WTC11 (cell line): ENCODE data around the gene UTF1. TPM values are rescaled to one million over a fixed set of nuclear protein-coding genes. Genes with fewer than 3 reads are reported as not detected.

Source experiments
- ATAC-seq: fragments of 200-7000 bp; cut with Tn5 transposase; 2 replicates; pipeline ENCODE4 v1.10.0; 2021; ENCODE audit warnings: mild to moderate bottlenecking, moderate library complexity
- CTCF ChIA-PET: fragments of 300-600 bp; sonication (Branson Sonifier 250); formaldehyde crosslinking; loops from one replicate; lab custom pipeline; 2021; ENCODE audit warnings: antibody characterized with exemption; lab: Charles Lee
- POLR2A ChIA-PET: fragments of 350-600 bp; sonication (Branson Sonifier 250); formaldehyde crosslinking; loops from one replicate; lab custom pipeline; 2021; ENCODE audit warnings: antibody characterized with exemption; lab: Charles Lee
- DNase-seq: peaks from one replicate; pipeline ENCODE4 v3.0.0; 2021; ENCODE audit warnings: low spot score
- H3K27ac Mint-ChIP-seq: 2 replicates; pipeline ENCODE4 v1.8.0; 2021; ENCODE audit warnings: mixed read lengths
- H3K27me3 Mint-ChIP-seq: 2 replicates; pipeline ENCODE4 v1.8.0; 2021; ENCODE audit warnings: low read depth, mild to moderate bottlenecking, moderate library complexity, mixed read lengths
- H3K36me3 Mint-ChIP-seq: 2 replicates; pipeline ENCODE4 v1.8.0; 2021; ENCODE audit warnings: mixed read lengths
- H3K4me1 Mint-ChIP-seq: 2 replicates; pipeline ENCODE4 v1.8.0; 2022; ENCODE audit warnings: mixed read lengths
- H3K4me3 Mint-ChIP-seq: 2 replicates; pipeline ENCODE4 v1.8.0; 2021; ENCODE audit warnings: mild to moderate bottlenecking, moderate library complexity, mixed read lengths
- H3K9me3 Mint-ChIP-seq: 2 replicates; pipeline ENCODE4 v1.8.0; 2021; ENCODE audit warnings: mixed read lengths
- ERG ChIP-seq: fragments of 250-450 bp; sonication (Bioruptor Pico); IDR thresholded peaks from 2 replicates; pipeline ENCODE4 v1.8.0; 2021; ENCODE audit warnings: mild to moderate bottlenecking
- NFYB ChIP-seq: sonication (generic); formaldehyde crosslinking; conservative IDR thresholded peaks from 2 replicates; pipeline ENCODE4 v1.8.0; 2022; ENCODE audit warnings: low read depth, missing genetic modification reagents
- NR3C1 ChIP-seq: sonication (generic); formaldehyde crosslinking; conservative IDR thresholded peaks from 2 replicates; pipeline ENCODE4 v1.8.1; 2023; ENCODE audit warnings: low read depth, mild to moderate bottlenecking, missing genetic modification reagents
- PREB ChIP-seq: sonication (generic); formaldehyde crosslinking; IDR thresholded peaks from 2 replicates; pipeline ENCODE4 v1.8.1; 2022; ENCODE audit warnings: mild to moderate bottlenecking, missing genetic modification reagents, moderate library complexity, borderline replicate concordance
- SMAD4 ChIP-seq: sonication (generic); formaldehyde crosslinking; IDR thresholded peaks from 2 replicates; pipeline ENCODE4 v1.8.0; 2022; ENCODE audit warnings: mild to moderate bottlenecking, missing genetic modification reagents
- SP1 ChIP-seq: sonication (generic); formaldehyde crosslinking; conservative IDR thresholded peaks from 2 replicates; pipeline ENCODE4 v1.8.1; 2022; ENCODE audit warnings: missing genetic modification reagents
- TEAD4 ChIP-seq: sonication (generic); formaldehyde crosslinking; IDR thresholded peaks from 2 replicates; pipeline ENCODE4 v1.8.0; 2022; ENCODE audit warnings: mild to moderate bottlenecking, missing genetic modification reagents
- ZNF219 ChIP-seq: sonication (generic); formaldehyde crosslinking; IDR thresholded peaks from 2 replicates; pipeline ENCODE4 v1.8.0; 2023; ENCODE audit warnings: missing genetic modification reagents, mild to moderate bottlenecking, borderline replicate concordance
- ZNF232 ChIP-seq: sonication (generic); formaldehyde crosslinking; IDR thresholded peaks from 2 replicates; pipeline ENCODE4 v1.8.0; 2022; ENCODE audit warnings: mild to moderate bottlenecking, missing genetic modification reagents
- ZNF317 ChIP-seq: sonication (generic); formaldehyde crosslinking; IDR thresholded peaks from 2 replicates; pipeline ENCODE4 v1.8.1; 2023; ENCODE audit warnings: low read depth, mild to moderate bottlenecking, moderate library complexity, missing genetic modification reagents, borderline replicate concordance
- total RNA-seq: library from RNA; stranded (reverse); gene quantifications from 3 replicates; pipeline ENCODE4 v1.2.3, GENCODE V29; 2021
- TF ChIP-seq, protein P1 (sequence below): fragments of 250-450 bp; sonication (Bioruptor Pico); conservative IDR thresholded peaks from 2 replicates; pipeline ENCODE4 v1.9.0; 2021; ENCODE audit warnings: mild to moderate bottlenecking
- TF ChIP-seq, protein P2 (sequence below): sonication (generic); formaldehyde crosslinking; IDR thresholded peaks from 2 replicates; pipeline ENCODE4 v1.8.0; 2022; ENCODE audit warnings: missing genetic modification reagents
- TF ChIP-seq, protein P3 (sequence below): sonication (generic); formaldehyde crosslinking; IDR thresholded peaks from 2 replicates; pipeline ENCODE4 v1.8.1; 2022; ENCODE audit warnings: mild to moderate bottlenecking, moderate library complexity, missing genetic modification reagents
- TF ChIP-seq, protein P4 (sequence below): sonication (generic); formaldehyde crosslinking; IDR thresholded peaks from 2 replicates; pipeline ENCODE4 v1.8.1; 2022; ENCODE audit warnings: low read depth, missing genetic modification reagents, borderline replicate concordance
- TF ChIP-seq, protein P5 (sequence below): sonication (generic); formaldehyde crosslinking; IDR thresholded peaks from 2 replicates; pipeline ENCODE4 v1.8.1; 2023; ENCODE audit warnings: mild to moderate bottlenecking, missing genetic modification reagents

UTF1 gene
- total RNA-seq, 1 experiment from 2014 or later, result 196 TPM

GRCh38 chr10:133279326-133280226, 49.6 kb downstream of the UTF1 start:
- ChIA-PET CTCF (interaction anchor here (1.5 to 2.8 kb wide), 4 partner anchors 12 to 33 kb away, joined by 4 to 11 read pairs (median 8); no protein-coding TSS in a partner anchor), POLR2A (no interaction called here)
- H3K4me3 Mint-ChIP-seq, result no peak overlapping the region
- H3K4me1 Mint-ChIP-seq, result peaks cover 6% of the 10 kb centered on the region; the same call in 1 of the 2 replicates
- peaks cover 11% of the 10 kb centered on the region for H3K36me3 Mint-ChIP-seq
- no peaks in the 10 kb centered on the region for H3K9me3 Mint-ChIP-seq
- H3K27ac Mint-ChIP-seq, result no peak overlapping the region
- ATAC-seq (no peak), DNase-seq (no peak)
- no peaks in the 10 kb centered on the region for H3K27me3 Mint-ChIP-seq
- TF ChIP-seq PREB (CRISPR knock-in tag) (no peak), NFYB (no peak), ERG (CRISPR knock-in tag) (no peak), TEAD4 (no peak), ZNF232 (CRISPR knock-in tag) (no peak), NR3C1 (CRISPR knock-in tag) (no peak), ZNF317 (CRISPR knock-in tag) (no peak), SMAD4 (CRISPR knock-in tag) (no peak), SP1 (CRISPR knock-in tag) (no peak), ZNF219 (CRISPR knock-in tag) (no peak)
- TF ChIP-seq, protein P1, sequence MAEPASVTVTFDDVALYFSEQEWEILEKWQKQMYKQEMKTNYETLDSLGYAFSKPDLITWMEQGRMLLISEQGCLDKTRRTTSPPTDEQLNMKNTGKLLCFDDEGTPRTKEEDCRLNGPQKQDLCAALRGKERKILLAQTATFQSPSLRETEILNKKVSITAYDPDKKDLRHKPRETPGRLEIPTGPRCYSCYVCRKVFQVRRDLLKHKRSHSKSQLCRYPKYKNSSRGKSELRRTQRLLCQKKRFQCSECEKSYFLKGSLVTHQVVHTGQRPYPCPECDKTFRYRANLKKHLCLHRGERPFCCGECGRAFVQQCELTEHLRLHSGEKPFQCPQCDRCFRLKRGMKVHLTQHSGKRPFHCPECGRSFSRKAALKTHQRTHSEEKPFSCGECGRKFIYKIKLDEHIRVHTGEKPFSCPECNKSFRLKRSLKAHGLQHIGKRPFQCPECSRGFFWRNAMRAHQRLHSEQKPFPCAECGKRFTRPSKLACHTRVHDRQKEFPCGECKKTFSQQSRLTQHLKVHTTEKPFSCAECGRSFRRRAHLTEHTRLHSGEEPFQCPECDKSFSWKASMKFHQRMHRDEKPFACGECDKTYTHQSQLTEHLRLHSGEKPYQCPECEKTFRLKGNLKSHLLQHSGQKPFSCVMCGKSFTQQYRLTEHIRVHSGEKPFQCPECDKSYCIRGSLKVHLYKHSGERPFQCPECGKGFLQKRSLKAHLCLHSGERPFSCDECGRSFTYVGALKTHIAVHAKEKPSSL (CRISPR knock-in tag), result no peak
- TF ChIP-seq, protein P2, sequence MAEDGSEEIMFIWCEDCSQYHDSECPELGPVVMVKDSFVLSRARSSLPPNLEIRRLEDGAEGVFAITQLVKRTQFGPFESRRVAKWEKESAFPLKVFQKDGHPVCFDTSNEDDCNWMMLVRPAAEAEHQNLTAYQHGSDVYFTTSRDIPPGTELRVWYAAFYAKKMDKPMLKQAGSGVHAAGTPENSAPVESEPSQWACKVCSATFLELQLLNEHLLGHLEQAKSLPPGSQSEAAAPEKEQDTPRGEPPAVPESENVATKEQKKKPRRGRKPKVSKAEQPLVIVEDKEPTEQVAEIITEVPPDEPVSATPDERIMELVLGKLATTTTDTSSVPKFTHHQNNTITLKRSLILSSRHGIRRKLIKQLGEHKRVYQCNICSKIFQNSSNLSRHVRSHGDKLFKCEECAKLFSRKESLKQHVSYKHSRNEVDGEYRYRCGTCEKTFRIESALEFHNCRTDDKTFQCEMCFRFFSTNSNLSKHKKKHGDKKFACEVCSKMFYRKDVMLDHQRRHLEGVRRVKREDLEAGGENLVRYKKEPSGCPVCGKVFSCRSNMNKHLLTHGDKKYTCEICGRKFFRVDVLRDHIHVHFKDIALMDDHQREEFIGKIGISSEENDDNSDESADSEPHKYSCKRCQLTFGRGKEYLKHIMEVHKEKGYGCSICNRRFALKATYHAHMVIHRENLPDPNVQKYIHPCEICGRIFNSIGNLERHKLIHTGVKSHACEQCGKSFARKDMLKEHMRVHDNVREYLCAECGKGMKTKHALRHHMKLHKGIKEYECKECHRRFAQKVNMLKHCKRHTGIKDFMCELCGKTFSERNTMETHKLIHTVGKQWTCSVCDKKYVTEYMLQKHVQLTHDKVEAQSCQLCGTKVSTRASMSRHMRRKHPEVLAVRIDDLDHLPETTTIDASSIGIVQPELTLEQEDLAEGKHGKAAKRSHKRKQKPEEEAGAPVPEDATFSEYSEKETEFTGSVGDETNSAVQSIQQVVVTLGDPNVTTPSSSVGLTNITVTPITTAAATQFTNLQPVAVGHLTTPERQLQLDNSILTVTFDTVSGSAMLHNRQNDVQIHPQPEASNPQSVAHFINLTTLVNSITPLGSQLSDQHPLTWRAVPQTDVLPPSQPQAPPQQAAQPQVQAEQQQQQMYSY, result no peak
- TF ChIP-seq, protein P3, sequence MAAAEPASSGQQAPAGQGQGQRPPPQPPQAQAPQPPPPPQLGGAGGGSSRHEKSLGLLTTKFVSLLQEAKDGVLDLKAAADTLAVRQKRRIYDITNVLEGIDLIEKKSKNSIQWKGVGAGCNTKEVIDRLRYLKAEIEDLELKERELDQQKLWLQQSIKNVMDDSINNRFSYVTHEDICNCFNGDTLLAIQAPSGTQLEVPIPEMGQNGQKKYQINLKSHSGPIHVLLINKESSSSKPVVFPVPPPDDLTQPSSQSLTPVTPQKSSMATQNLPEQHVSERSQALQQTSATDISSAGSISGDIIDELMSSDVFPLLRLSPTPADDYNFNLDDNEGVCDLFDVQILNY (CRISPR knock-in tag), result no peak
- TF ChIP-seq, protein P4, sequence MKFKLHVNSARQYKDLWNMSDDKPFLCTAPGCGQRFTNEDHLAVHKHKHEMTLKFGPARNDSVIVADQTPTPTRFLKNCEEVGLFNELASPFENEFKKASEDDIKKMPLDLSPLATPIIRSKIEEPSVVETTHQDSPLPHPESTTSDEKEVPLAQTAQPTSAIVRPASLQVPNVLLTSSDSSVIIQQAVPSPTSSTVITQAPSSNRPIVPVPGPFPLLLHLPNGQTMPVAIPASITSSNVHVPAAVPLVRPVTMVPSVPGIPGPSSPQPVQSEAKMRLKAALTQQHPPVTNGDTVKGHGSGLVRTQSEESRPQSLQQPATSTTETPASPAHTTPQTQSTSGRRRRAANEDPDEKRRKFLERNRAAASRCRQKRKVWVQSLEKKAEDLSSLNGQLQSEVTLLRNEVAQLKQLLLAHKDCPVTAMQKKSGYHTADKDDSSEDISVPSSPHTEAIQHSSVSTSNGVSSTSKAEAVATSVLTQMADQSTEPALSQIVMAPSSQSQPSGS (CRISPR knock-in tag), result no peak
- TF ChIP-seq, protein P5, sequence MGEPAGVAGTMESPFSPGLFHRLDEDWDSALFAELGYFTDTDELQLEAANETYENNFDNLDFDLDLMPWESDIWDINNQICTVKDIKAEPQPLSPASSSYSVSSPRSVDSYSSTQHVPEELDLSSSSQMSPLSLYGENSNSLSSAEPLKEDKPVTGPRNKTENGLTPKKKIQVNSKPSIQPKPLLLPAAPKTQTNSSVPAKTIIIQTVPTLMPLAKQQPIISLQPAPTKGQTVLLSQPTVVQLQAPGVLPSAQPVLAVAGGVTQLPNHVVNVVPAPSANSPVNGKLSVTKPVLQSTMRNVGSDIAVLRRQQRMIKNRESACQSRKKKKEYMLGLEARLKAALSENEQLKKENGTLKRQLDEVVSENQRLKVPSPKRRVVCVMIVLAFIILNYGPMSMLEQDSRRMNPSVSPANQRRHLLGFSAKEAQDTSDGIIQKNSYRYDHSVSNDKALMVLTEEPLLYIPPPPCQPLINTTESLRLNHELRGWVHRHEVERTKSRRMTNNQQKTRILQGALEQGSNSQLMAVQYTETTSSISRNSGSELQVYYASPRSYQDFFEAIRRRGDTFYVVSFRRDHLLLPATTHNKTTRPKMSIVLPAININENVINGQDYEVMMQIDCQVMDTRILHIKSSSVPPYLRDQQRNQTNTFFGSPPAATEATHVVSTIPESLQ (CRISPR knock-in tag), result no peak
